ENCODE data around the gene MAN1A2.
"Not testable (repeated sequence)": the region's sequence is repeated elsewhere in the genome, so short reads cannot be mapped to it uniquely, and the experiment has no call there.

Gene MAN1A2

GRCh38 chr1:117558451-117558850, 191.2 kb downstream of the MAN1A2 start:
- not testable (repeated sequence) for DNase-seq (ENCODE audit: low read depth in 3 of 3)

GRCh38 chr1:117559139-117559538, 191.9 kb downstream of the MAN1A2 start:
- DNase-seq (ENCODE audit: low read depth in 3 of 3): no peak

GRCh38 chr1:117559985-117560384, 192.7 kb downstream of the MAN1A2 start:
- no peak for DNase-seq (ENCODE audit: low read depth in 3 of 3)

GRCh38 chr1:117561071-117561470, 193.8 kb downstream of the MAN1A2 start:
- no peak for DNase-seq (ENCODE audit: low read depth in 3 of 3)

- DNase-seq (ENCODE audit: low read depth in 3 of 3): no peak
Measured at GRCh38 chr1:117561551-117561950, 194.3 kb downstream of the MAN1A2 start.

- DNase-seq (ENCODE audit: low read depth in 3 of 3): no peak
Measured at GRCh38 chr1:117562581-117563491, 195.6 kb downstream of the MAN1A2 start.

- no peak for DNase-seq (ENCODE audit: low read depth in 3 of 3)
Measured at GRCh38 chr1:117563492-117563875, 196.2 kb downstream of the MAN1A2 start.

- no peak for DNase-seq (ENCODE audit: low read depth in 3 of 3)
Measured at GRCh38 chr1:117564227-117565075, 197.2 kb downstream of the MAN1A2 start.

GRCh38 chr1:117565076-117565556, 197.9 kb downstream of the MAN1A2 start:
- no peak for DNase-seq (ENCODE audit: low read depth in 3 of 3)

GRCh38 chr1:117565745-117566455, 198.7 kb downstream of the MAN1A2 start:
- DNase-seq (ENCODE audit: low read depth in 3 of 3): no peak

- no peak for DNase-seq (ENCODE audit: low read depth in 3 of 3)
Measured at GRCh38 chr1:117566556-117566955, 199.3 kb downstream of the MAN1A2 start.

GRCh38 chr1:117567435-117567834, 200.2 kb downstream of the MAN1A2 start:
- DNase-seq (ENCODE audit: low read depth in 3 of 3): no peak

GRCh38 chr1:117567976-117568375, 200.7 kb downstream of the MAN1A2 start:
- DNase-seq (ENCODE audit: low read depth in 3 of 3): no peak

GRCh38 chr1:117568999-117569398, 201.8 kb downstream of the MAN1A2 start:
- DNase-seq (ENCODE audit: low read depth in 3 of 3): no peak

GRCh38 chr1:117569856-117570255, 202.6 kb downstream of the MAN1A2 start:
- no peak for DNase-seq (ENCODE audit: low read depth in 3 of 3)

- DNase-seq (ENCODE audit: low read depth in 3 of 3): no peak
Measured at GRCh38 chr1:117570988-117571409, 203.8 kb downstream of the MAN1A2 start.

GRCh38 chr1:117571496-117571895, 204.2 kb downstream of the MAN1A2 start:
- no peak for DNase-seq (ENCODE audit: low read depth in 3 of 3)

GRCh38 chr1:117572546-117572945, 205.3 kb downstream of the MAN1A2 start:
- DNase-seq (ENCODE audit: low read depth in 3 of 3): no peak

GRCh38 chr1:117573386-117574023, 206.3 kb downstream of the MAN1A2 start:
- DNase-seq (ENCODE audit: low read depth in 3 of 3): no peak

- DNase-seq (ENCODE audit: low read depth in 3 of 3): no peak
Measured at GRCh38 chr1:117574161-117574835, 207.0 kb downstream of the MAN1A2 start.

All from stimulated activated CD4-positive, alpha-beta T cell treated with anti-CD3 and anti-CD28 coated beads, TNF-alpha, amount 100 ng/mL, for 4 hours (primary cell).